GM12892 (cell line): ENCODE results near the gene KIF21A.
A peak's percentile ranks its signal among the peaks of the same experiment; 100 is the strongest.

Source experiments
- DNase-seq: peaks from one replicate; pipeline ENCODE4 v3.0.0; 2011; ENCODE audit not compliant: insufficient read length
- FAIRE-seq: peaks from 2 replicates; lab custom pipeline; 2011; peaks lifted over from hg19 to GRCh38; lab: Jason Lieb, UNC
- POLR2A ChIP-seq: IDR thresholded peaks from 2 replicates; pipeline ENCODE4 v1.6.1; 2011; ENCODE audit warnings: low read depth, low read length, control low read depth
- POLR2AphosphoS5 ChIP-seq: IDR thresholded peaks from 2 replicates; pipeline ENCODE4 v1.6.1; 2011; ENCODE audit warnings: low read depth, low read length, control low read depth
- TAF1 ChIP-seq: IDR thresholded peaks from 2 replicates; pipeline ENCODE4 v1.6.1; 2011; ENCODE audit warnings: low read depth, mild to moderate bottlenecking, control low read depth, low read length, borderline replicate concordance

KIF21A gene

GRCh38 chr12:39431002-39431796, 11.7 kb downstream of the KIF21A start:
- TF ChIP-seq POLR2AphosphoS5 (no peak), TAF1 (no peak), POLR2A (no peak)
- FAIRE-seq (no peak), DNase-seq (no peak)

GRCh38 chr12:39429809-39430208, 13.1 kb downstream of the KIF21A start:
- DNase-seq (no peak), FAIRE-seq (no peak)
- TF ChIP-seq POLR2A (no peak), POLR2AphosphoS5 (no peak), TAF1 (no peak)

- FAIRE-seq (no peak), DNase-seq (no peak)
- TF ChIP-seq POLR2A, result no peak
- TF ChIP-seq TAF1, result no peak
- no peak for TF ChIP-seq POLR2AphosphoS5
Observed at GRCh38 chr12:39427360-39427808, 15.5 kb downstream of the KIF21A start.

- FAIRE-seq (no peak), DNase-seq (no peak)
- TF ChIP-seq POLR2AphosphoS5, result no peak
- TF ChIP-seq POLR2A, result no peak
- no peak for TF ChIP-seq TAF1
Observed at GRCh38 chr12:39426636-39427240, 16.2 kb downstream of the KIF21A start.

- FAIRE-seq, result no peak
- no peak for DNase-seq
- TF ChIP-seq POLR2A, result no peak
- no peak for TF ChIP-seq TAF1
- no peak for TF ChIP-seq POLR2AphosphoS5
Observed at GRCh38 chr12:39420043-39420442, 22.9 kb downstream of the KIF21A start.

- TF ChIP-seq TAF1, result no peak
- FAIRE-seq, result no peak
- DNase-seq, result no peak
Observed at GRCh38 chr12:39419471-39419870, 23.4 kb downstream of the KIF21A start.

GRCh38 chr12:39417916-39418315, 25.0 kb downstream of the KIF21A start:
- no peak for FAIRE-seq
- TF ChIP-seq POLR2AphosphoS5 (no peak), POLR2A (no peak), TAF1 (no peak)
- no peak for DNase-seq

- FAIRE-seq, result peak; percentile 61
- TF ChIP-seq POLR2A, result no peak
- no peak for TF ChIP-seq TAF1
- no peak for TF ChIP-seq POLR2AphosphoS5
- no peak for DNase-seq
Observed at GRCh38 chr12:39413836-39414771, 28.8 kb downstream of the KIF21A start.

- no peak for FAIRE-seq
- DNase-seq, result no peak
- no peak for TF ChIP-seq TAF1
- TF ChIP-seq POLR2A, result no peak
- no peak for TF ChIP-seq POLR2AphosphoS5
Observed at GRCh38 chr12:39412210-39412609, 30.7 kb downstream of the KIF21A start.

GRCh38 chr12:39406262-39406661, 36.7 kb downstream of the KIF21A start:
- no peak for TF ChIP-seq POLR2A
- no peak for TF ChIP-seq POLR2AphosphoS5
- no peak for TF ChIP-seq TAF1
- DNase-seq (no peak), FAIRE-seq (peak; percentile 80)

- DNase-seq (no peak), FAIRE-seq (no peak)
- TF ChIP-seq TAF1, result no peak
- TF ChIP-seq POLR2AphosphoS5, result no peak
- TF ChIP-seq POLR2A, result no peak
Observed at GRCh38 chr12:39405580-39405979, 37.3 kb downstream of the KIF21A start.
